Dermis lymphatic vessel endothelial cell (primary cell): ENCODE results near the gene FAM209B. TPM values are rescaled to one million over a fixed set of nuclear protein-coding genes. Genes with fewer than 3 reads are reported as not detected.

Source experiments
- total RNA-seq: library from RNA; depleted of rRNA; stranded (reverse); fragments of >200 nt; gene quantifications from 2 replicates; pipeline ENCODE4 v1.2.1, GENCODE V29; 2014

The FAM209B gene, protein sequence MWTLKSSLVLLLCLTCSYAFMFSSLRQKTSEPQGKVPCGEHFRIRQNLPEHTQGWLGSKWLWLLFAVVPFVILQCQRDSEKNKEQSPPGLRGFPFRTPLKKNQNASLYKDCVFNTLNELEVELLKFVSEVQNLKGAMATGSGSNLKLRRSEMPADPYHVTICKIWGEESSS
- total RNA-seq = 0.22 TPM in 1 of 2 replicates, not detected in the other

DNA sequence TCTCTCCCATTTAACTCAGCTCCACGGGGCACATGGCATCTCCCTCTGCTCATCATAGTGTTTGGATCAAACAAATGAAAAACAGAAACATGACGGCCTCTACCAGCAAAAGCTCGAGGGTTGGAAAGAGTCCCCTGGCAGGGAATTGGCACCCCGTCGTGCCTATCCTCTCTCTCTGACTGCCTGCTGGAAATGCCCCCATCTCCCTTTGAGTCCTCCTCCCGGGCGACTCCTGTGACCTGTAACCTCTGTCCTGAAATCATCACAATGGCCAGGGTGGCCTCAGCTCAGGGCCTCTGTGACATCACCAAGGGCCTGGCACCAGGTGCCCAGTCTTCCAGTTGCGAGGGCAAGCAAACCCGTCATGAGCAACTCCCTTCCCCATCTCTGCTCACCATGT is at the start of gene FAM209B:
TSS of gene FAM209B (plus strand) at position 301 of the 400 bp plus-strand sequence. CDS start at position 397, 96 bp downstream.

DNA sequence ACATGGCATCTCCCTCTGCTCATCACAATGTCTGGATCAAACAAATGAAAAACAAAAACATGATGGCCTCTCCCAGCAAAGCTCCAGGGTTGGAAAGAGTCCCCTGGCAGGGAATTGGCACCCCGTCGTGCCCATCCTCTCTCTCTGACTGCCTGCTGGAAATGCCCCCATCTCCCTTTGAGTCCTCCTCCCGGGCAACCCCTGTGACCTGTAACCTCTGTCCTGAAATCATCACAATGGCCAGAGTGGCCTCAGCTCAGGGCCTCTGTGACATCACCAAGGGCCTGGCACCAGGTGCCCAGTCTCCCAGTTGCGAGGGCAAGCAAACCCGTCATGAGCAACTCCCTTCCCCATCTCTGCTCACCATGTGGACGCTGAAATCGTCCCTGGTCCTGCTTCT is 8.6 kb upstream of the FAM209B start, which contains the start of gene FAM209A:
TSS of gene FAM209A (plus strand) at position 301 of the 400 bp plus-strand sequence. CDS start at position 366, 65 bp downstream.

Other genes with a start within 250 kb of the FAM209B start
- gene FAM210B, start 174.3 kb upstream of the FAM209B start, total RNA-seq = 21.2 and 36.8 TPM in 2 replicates
- 5.4 and 5.6 TPM in 2 replicates for gene AURKA, start 141.0 kb upstream of the FAM209B start, total RNA-seq
- gene CSTF1, start 140.6 kb upstream of the FAM209B start, total RNA-seq = 24.4 and 31.5 TPM in 2 replicates
- gene CASS4, start 121.0 kb upstream of the FAM209B start, total RNA-seq = 0.09 and 0.22 TPM in 2 replicates
- gene RTF2, start 64.6 kb upstream of the FAM209B start, total RNA-seq = 96.3 and 104 TPM in 2 replicates
- 0.17 and 0.22 TPM in 2 replicates for gene FAM209A, start 8.5 kb upstream of the FAM209B start, total RNA-seq
- under 0.01 TPM in 1 of 2 replicates, not detected in the other for gene TFAP2C, start 96.1 kb downstream of the FAM209B start, total RNA-seq